PC-3 (cell line): ENCODE measurements around the gene INIP. TPM values are rescaled to one million over a fixed set of nuclear protein-coding genes. Genes with fewer than 3 reads are reported as not detected.

Experiments
- ATAC-seq: fragments of 200-7000 bp; cut with Tn5 transposase; 2 replicates; pipeline ENCODE4 v1.9.1; 2020; ENCODE audit warnings: mild to moderate bottlenecking, moderate library complexity
- BruUV-seq: library from RNA; stranded (reverse); fragments of 400-500 nt; replicated peaks from 2 replicates; lab custom pipeline; 2021; lab: Mats Ljungman, UMichigan
- CTCF ChIA-PET: fragments of 300-600 bp; sonication (Branson Sonifier 250); formaldehyde crosslinking; loops from one replicate; lab custom pipeline; 2022; ENCODE audit warnings: antibody characterized with exemption; lab: Charles Lee
- POLR2A ChIA-PET: fragments of 300-600 bp; sonication (Branson Sonifier 250); formaldehyde crosslinking; loops from one replicate; lab custom pipeline; 2022; ENCODE audit warnings: antibody characterized with exemption; ENCODE audit not compliant: unreplicated experiment; lab: Charles Lee
- DNase-seq: peaks from one replicate; pipeline ENCODE4 v3.0.0-alpha.2; 2015
- H2AFZ ChIP-seq: fragments of 300-600 bp; sonication (generic); 2 replicates; pipeline ENCODE4 v1.6.0; 2016; ENCODE audit warnings: antibody characterized with exemption, low read length
- H3F3A ChIP-seq: fragments of 300-600 bp; sonication (generic); one replicate; pipeline ENCODE4 v1.6.0; 2017; ENCODE audit warnings: antibody characterized with exemption, low read length, control low read depth, mild to moderate bottlenecking; ENCODE audit not compliant: unreplicated experiment
- H3K27ac ChIP-seq: fragments of 300-600 bp; sonication (generic); 2 replicates; pipeline ENCODE4 v1.5.1; 2016; ENCODE audit warnings: mild to moderate bottlenecking, low read length
- H3K27me3 ChIP-seq: fragments of 300-600 bp; sonication (generic); 2 replicates; pipeline ENCODE4 v1.6.1; 2016; ENCODE audit warnings: low read length, mixed read lengths
- H3K36me3 ChIP-seq: fragments of 300-600 bp; sonication (generic); 2 replicates; pipeline ENCODE4 v1.6.1; 2016; ENCODE audit warnings: low read depth, mixed run types, low read length, mixed read lengths
- H3K4me1 ChIP-seq: fragments of 300-600 bp; sonication (generic); 2 replicates; pipeline ENCODE4 v1.5.1; 2016; ENCODE audit warnings: low read length; ENCODE audit not compliant: insufficient read depth
- H3K4me2 ChIP-seq: fragments of 300-600 bp; sonication (generic); 2 replicates; pipeline ENCODE4 v1.6.0; 2016; ENCODE audit warnings: low read length
- H3K4me3 ChIP-seq: fragments of 300-600 bp; sonication (generic); 2 replicates; pipeline ENCODE4 v1.5.1; 2016; ENCODE audit warnings: mild to moderate bottlenecking, low read length, mixed read lengths
- H3K79me2 ChIP-seq: fragments of 300-600 bp; sonication (generic); 2 replicates; pipeline ENCODE4 v1.6.1; 2017; ENCODE audit warnings: low read length, mixed read lengths
- H3K9ac ChIP-seq: fragments of 300-600 bp; sonication (generic); 2 replicates; pipeline ENCODE4 v1.6.0; 2016; ENCODE audit warnings: mild to moderate bottlenecking, low read length
- H3K9me2 ChIP-seq: fragments of 300-600 bp; sonication (generic); replicated peaks from 2 replicates; pipeline ENCODE4 v1.6.1; 2016; ENCODE audit warnings: mixed run types, low read length, mixed read lengths
- H3K9me3 ChIP-seq: fragments of 300-600 bp; sonication (generic); 2 replicates; pipeline ENCODE4 v1.6.1; 2016; ENCODE audit warnings: low read length, mixed read lengths
- H4K20me1 ChIP-seq: fragments of 300-600 bp; sonication (generic); 2 replicates; pipeline ENCODE4 v1.6.1; 2016; ENCODE audit warnings: low read length, mixed read lengths
- CTCF ChIP-seq: fragments of 300-600 bp; sonication (generic); conservative IDR thresholded peaks from 2 replicates; pipeline ENCODE4 v1.5.1; 2017; ENCODE audit warnings: antibody characterized with exemption, low read depth, mild to moderate bottlenecking, low read length
- EZH2 ChIP-seq: fragments of 300-600 bp; sonication (generic); IDR thresholded peaks from one replicate; pipeline ENCODE4 v1.6.1; 2017; ENCODE audit warnings: antibody characterized with exemption, mild to moderate bottlenecking, low read length; ENCODE audit not compliant: unreplicated experiment
- EZH2phosphoT487 ChIP-seq: fragments of 300-600 bp; sonication (generic); IDR thresholded peaks from 2 replicates; pipeline ENCODE4 v1.6.1; 2018; ENCODE audit warnings: mild to moderate bottlenecking, antibody characterized with exemption, low read length, borderline replicate concordance
- intact Hi-C: fragments of 100-400 bp; cut with micrococcal nuclease; formaldehyde crosslinking; loops from 2 replicates; pipeline ENCODE4 v1.9.0; 2023
- total RNA-seq: library from RNA; depleted of rRNA; stranded (reverse); fragments of >200 nt; gene quantifications from 2 replicates; pipeline ENCODE4 v1.2.3, GENCODE V29; 2014

Gene INIP
- total RNA-seq, 1 experiment from 2014 or later: 15.1 TPM

GRCh38 chr9:112751056-112751795 lies 33.3 kb upstream of the INIP start:
- ChIA-PET CTCF (no interaction called here), POLR2A (interaction anchor here (0.6 kb wide), 1 partner anchor 34 kb away, joined by 3 read pairs; no protein-coding TSS in a partner anchor)
- H3K9me2 ChIP-seq: no peaks in the 10 kb centered on the region
- no peaks in the 10 kb centered on the region for H3K27me3 ChIP-seq
- H3K36me3 ChIP-seq: no peaks in the 10 kb centered on the region
- DNase-seq: peak; percentile 68
- H3K9me3 ChIP-seq: no peaks in the 10 kb centered on the region
- peaks cover 9% of the 10 kb centered on the region for H3F3A ChIP-seq
- H3K79me2 ChIP-seq: peaks cover 37% of the 10 kb centered on the region
- TF ChIP-seq EZH2phosphoT487: no peak
- no peak for TF ChIP-seq CTCF
- TF ChIP-seq EZH2: no peak
- intact Hi-C loops: loop anchor here (1.0 to 5.0 kb wide), 2 partner anchors 33 to 41 kb away; partner anchors contain the start of gene INIP
- H3K4me1 ChIP-seq: peaks cover 49% of the 10 kb centered on the region
- peak overlapping the region; percentile 79 for H2AFZ ChIP-seq
- no peaks in the 10 kb centered on the region for H4K20me1 ChIP-seq
- H3K9ac ChIP-seq: peak overlapping the region; percentile 66
- H3K4me2 ChIP-seq: peak overlapping the region; percentile 99
- ATAC-seq: peak; percentile 46
- peak overlapping the region; percentile 95 for H3K4me3 ChIP-seq
- BruUV-seq: no TSS peak
- H3K27ac ChIP-seq: peak overlapping the region; percentile 47

GRCh38 chr9:112750764-112751055 lies 32.8 kb upstream of the INIP start:
- 0 out of 2 replicates have a peak, but pooled peaks have one; percentile 11 for ATAC-seq
- CTCF ChIA-PET: no interaction called here
- Histone ChIP-seq H3K79me2 (peaks cover 31% of the 10 kb centered on the region), H2AFZ (peak overlapping the region; percentile 79; the same call in 1 of the 2 replicates), H3K9me2 (no peaks in the 10 kb centered on the region), H3K36me3 (no peaks in the 10 kb centered on the region), H3K27me3 (no peaks in the 10 kb centered on the region), H3F3A (peaks cover 6% of the 10 kb centered on the region), H3K4me1 (peaks cover 44% of the 10 kb centered on the region), H3K4me3 (peak overlapping the region; percentile 95), H4K20me1 (no peaks in the 10 kb centered on the region), H3K27ac (no peak overlapping the region), H3K4me2 (peak overlapping the region; percentile 99), H3K9ac (peak overlapping the region; percentile 66; the same call in 1 of the 2 replicates), H3K9me3 (no peaks in the 10 kb centered on the region)
- intact Hi-C loops: loop anchor here (1.0 to 5.0 kb wide), 2 partner anchors 32 to 42 kb away; partner anchors contain the start of gene INIP
- DNase-seq: no peak
- POLR2A ChIA-PET: interaction anchor here (0.6 kb wide), 1 partner anchor 34 kb away, joined by 3 read pairs; no protein-coding TSS in a partner anchor
- BruUV-seq: no TSS peak
- TF ChIP-seq CTCF (no peak), EZH2phosphoT487 (no peak), EZH2 (no peak)
